Stimulated activated CD8-positive, alpha-beta memory T cell treated with anti-CD3 and anti-CD28 coated beads, Interleukin-4, amount 100 ng/mL, for 24 hours (primary cell): Measurements from ENCODE around the gene NT5DC4.
"Not testable (repeated sequence)": the region's sequence is repeated elsewhere in the genome, so short reads cannot be mapped to it uniquely, and the experiment has no call there.

Source experiments
- DNase-seq: peaks from one replicate; pipeline ENCODE4 v3.0.0-alpha.2; 2020; ENCODE audit warnings: low read depth

The NT5DC4 gene

DNA sequence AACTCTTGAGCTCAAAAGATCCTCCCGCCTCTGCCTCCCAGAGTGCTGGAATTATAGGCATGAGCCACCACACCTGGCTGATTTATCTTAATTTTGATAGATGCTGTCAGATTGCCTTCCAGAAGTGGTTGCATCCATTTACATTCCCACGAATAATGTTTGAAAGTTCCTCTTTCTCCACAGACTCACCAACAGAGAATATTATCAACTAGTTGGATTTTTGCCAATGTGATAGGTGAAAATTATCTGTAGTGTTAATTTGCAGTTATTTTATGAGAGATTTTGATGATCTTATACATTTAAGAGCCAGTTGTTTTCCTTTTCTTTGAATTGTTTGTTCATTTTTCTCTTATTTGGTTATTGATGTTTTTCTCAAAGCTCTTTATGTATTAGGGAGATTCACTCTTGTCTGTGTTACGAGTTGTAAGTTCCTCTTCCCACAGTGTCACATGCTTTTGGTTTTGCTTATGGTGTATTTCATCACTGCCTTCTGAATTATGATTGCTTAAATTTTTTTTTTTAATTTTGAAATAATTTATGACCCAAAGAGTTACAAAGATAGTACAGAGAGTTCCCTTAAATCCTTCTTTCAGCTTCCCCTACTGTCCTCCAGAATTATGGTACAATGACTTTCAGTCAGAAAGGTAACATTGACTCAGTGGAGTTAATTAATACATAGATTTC lies 20.7 kb upstream of the NT5DC4 start:
- no peak for DNase-seq

DNA sequence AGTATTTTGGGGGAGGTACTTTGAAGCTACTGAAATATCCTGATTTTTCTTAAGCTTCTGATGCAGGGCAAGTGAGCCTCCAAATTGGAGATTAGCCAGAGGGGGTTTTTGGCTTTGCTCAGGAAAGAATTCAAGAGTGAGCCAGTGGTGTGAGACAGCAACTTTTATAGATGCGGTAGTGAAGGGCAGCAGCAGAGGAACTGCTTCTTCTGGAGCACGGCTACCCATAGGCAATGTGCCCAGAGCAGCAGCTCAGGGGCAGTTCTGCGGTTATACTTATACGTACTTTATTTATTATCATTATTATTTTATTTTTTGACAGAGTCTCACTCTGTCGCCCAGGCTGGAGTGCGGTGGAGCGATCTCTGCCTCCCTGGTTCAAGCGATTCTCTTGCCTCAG lies 19.8 kb upstream of the NT5DC4 start:
- DNase-seq = no peak

DNA sequence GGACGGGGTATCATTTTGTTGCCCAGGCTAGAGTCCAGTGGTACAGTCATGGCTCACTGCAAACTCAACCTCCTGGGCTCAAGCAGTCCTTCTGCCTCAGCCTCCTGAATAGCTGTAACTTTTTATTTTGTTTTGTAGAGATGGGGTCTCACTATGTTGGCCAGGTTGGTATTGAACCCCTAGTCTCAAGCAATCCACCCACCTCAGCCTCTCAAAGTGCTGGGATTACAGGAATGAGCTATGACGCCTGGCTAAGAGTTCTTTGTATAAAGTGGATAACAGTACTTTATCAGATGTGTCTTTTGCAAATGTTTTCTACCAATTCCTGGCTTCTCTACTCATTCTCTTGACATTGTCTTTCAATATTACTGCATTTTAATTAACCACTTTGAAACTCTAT lies 17.1 kb upstream of the NT5DC4 start:
- DNase-seq = no peak

DNA sequence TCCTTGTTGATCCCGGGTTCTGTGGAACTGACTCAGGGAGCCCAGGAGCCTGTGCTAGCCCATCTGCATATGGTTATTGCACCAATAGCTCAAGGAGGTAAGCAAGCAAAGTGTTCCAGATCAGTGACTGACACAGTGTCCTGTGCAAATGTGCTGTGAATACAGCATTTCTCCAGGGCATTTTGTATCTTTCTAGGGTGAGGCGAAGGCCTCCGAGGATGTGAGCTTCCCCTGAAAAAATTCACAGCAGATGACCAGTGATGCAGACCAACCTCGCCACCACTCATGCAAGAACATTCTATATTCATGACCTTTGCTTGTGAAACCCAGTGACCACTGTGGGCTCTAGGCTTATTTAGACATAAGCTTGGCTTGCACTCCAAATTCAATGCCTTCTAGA lies 15.2 kb upstream of the NT5DC4 start:
- DNase-seq = no peak

DNA sequence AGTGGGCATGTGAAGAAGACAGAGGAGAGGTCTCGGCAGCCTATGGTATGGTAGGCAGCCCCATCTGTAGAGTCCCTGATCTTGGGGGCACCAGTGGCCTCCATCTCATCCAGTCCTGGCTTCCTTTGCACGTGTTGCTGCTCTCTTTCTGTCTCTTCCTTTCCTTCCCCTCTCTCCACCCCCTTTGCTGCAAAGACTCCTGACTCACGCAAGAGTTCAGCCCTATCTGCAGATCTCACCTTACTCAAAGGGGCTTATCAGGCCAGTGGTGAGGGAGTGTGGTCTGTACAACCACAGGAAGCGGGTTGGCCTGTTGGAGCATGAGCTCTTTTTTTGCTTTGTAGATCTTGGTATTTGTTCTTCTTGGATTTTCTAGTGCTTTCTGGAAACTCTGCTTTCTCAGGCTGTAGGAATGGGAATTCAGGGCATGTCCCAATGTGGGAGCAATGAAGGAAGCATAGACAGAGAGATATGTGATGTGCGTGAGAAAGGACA lies 14.6 kb upstream of the NT5DC4 start:
- peak; percentile 26 for DNase-seq

DNA sequence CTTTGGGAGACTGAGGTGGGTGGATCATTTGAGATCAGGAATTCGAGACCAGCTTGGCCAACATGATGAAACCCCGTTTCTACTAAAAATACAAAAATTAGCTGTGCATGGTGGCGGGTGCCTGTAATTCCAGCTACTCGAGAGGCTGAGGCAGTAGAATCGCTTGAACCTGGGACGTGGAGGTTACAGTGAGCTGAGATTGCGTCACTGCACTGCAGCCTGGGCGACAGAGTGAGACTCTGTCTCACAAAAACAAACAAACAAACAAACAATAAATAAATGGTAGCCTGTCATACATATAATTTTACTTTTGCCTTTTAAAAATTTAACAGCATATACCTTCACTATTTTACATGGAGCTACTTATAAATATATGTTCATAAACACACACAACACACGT lies 13.9 kb upstream of the NT5DC4 start:
- DNase-seq = not testable (repeated sequence)

DNA sequence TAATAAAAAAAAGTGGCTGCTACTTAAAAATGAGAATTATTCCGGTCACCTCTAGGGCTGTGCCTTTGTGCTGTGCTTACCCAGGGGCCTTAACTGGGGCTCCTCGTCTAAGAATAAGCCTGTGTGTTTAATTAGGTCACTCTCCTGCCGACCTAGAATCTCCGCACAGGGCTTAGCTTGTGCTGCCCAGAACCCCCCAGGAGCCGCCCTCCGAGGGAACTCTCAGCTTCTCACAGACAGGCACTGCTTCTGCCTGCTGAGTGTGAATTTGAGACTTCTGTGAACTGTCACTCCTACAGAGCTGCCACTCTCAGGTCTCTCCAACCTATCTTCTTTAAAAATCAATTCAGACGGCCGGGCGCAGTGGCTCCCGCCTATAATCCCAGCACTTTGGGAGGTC lies 11.9 kb upstream of the NT5DC4 start:
- DNase-seq = no peak

DNA sequence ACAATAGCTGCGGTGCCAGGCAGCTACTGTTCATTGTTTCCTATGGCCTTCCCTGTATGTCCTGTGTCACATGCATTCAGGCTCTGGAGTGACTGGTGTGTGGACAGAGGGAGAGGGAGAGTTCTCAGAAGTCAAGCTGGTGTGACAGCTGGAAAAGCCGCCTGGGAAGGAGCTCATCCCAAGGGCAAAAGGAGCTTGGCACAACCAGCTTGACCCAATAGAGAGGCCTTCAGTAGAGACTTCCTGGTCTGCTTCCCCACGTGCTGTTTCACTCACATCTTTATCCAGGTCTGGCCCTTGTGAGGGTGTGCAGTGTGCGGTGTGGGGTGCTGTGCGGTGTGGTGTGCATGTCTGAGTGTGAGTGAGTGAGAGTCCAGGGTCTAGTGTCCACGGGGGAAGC lies 11.1 kb upstream of the NT5DC4 start:
- no peak for DNase-seq

DNA sequence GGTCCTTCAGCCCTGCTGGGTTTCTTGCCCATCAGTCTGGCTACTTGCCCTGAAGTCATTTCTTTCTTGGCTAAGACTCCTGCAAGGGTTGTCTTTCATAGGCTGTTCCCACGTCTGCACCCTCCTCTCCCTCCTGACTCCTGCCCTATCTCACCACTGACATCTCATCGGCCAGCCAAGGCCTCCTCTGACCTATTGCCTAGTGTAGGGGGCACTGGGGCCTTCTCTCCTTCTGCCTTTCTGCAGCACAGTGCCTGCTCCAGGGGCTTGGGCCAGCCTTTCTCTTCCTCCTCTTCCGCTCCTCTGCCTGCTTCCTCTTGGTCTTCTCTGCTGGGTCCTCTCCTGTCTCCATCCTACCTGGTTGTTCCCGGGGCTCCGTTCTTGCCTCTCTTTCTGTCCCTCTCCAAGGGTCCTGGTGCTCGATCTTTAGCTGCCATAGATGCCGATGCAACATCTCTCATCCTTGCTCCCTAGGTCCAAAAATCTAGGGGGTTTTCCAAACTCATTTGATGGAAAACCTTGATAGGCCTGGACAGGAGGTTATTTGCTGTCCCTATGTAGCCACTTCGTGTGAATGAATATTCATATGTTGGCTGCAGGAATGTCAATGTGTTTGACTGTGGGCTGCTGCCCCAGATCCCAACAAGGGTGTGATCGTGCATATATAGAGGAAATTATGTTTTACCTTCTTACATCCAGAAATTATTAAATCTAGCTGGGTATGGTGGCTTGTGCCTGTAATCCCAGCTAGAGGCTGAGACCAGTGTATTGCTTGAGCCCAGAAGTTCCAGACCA lies 9.7 kb upstream of the NT5DC4 start:
- no peak for DNase-seq

DNA sequence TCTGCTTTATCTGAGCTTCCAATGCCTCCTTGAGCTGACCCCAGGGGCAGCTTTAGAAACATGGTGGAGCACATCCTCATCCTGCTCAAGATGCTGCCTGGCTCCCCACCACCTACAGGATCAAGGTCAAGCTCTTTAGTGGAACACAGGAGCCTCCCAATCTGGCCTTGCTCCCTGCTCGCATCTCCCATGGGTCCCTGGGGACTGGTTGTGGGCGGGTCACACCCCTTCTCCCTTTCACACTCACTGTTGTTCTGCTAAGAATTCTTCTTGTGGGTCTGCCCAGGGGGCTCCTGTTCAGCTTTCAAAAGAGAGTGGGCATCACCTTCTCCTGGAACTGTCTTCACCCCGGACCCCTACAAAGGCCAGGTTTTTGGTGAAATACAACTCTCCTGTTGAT lies 8.4 kb upstream of the NT5DC4 start:
- no peak for DNase-seq

DNA sequence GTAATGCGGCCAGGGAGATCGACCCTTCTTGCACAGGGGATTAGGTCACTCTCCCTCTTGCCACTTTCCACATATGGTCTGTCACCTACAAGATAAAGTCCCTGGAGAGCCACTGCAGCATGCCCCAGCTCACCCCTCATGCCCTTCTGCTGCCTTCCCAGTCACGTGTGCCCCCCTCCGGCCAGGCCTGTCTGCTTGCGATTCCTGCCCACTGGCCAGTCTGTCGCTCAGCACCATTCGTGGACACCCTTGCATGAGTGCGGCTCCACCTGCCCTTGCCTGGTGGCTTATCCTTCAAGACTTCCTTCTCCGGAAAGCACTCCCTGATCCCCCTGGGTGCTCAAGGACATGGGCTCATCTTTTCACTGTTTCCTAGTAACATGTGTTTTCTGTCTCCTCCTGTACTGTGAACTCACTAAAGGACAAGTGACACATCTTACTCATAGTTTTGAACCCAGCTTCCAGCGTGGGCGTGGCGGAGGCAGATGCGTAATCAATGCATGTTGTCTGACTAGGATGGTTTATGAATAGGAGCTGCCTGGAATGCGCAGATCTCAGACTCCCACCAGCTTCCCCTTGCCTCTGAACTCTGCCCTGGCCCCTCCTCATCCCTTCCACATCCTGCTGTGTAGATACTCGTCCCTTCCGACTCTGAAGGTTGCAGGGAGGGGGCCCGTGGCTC lies 7.8 kb upstream of the NT5DC4 start:
- no peak for DNase-seq

DNA sequence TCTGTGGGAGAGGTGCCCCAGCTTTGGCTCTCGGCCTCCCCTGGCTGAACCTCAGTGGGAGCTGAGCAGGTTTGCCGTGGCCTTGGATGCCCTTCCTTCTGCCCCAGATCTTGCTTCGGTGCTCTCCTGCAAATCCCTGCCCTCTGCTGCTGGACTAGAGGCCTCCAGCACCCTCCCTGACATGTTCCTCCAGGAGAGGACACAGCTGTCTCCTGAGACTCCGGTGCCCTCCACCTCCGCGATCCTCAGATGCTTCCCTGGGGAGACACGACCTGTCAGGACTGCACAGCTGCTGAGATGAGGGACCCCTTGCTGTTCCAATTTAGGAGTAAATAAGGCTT lies 7.3 kb upstream of the NT5DC4 start:
- DNase-seq = no peak

DNA sequence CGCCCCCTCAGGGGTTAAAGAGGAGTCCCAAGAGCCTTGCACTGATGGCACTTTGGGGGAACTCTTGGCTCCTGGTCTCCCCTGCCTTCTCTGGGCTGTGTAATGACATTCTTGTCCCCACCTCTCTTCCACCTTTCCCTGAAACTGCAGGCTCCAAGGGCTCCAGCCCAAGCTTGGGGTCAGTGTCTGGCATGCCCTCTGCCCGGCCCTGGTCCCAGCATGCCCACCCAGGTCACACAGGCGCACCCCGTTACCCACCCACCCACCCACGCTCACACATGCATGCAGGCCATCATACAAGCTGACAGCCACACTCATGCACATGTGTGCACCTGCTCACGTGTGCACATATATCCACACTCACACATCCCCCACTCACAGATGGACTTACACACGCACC lies 6.9 kb upstream of the NT5DC4 start:
- no peak for DNase-seq

DNA sequence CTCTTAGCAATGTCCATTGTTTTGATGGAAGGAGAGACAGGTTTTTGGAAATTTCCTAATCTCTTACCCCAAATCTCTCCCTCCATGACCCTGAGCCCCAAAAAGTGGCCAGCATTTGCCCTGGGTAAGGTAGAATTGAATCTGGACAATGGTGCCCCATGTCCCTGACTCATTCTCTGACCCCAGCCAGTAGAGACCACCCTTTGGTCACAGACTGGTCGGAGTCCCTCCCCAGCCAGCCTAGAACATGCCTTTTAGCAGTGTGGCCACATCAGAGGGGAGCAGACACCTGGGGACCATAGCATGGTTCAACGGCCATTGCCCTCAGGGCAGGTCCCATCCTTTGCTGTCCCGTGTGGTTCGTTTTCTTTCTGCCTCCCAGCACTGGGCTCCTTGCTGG lies 6.5 kb upstream of the NT5DC4 start:
- DNase-seq = no peak

DNA sequence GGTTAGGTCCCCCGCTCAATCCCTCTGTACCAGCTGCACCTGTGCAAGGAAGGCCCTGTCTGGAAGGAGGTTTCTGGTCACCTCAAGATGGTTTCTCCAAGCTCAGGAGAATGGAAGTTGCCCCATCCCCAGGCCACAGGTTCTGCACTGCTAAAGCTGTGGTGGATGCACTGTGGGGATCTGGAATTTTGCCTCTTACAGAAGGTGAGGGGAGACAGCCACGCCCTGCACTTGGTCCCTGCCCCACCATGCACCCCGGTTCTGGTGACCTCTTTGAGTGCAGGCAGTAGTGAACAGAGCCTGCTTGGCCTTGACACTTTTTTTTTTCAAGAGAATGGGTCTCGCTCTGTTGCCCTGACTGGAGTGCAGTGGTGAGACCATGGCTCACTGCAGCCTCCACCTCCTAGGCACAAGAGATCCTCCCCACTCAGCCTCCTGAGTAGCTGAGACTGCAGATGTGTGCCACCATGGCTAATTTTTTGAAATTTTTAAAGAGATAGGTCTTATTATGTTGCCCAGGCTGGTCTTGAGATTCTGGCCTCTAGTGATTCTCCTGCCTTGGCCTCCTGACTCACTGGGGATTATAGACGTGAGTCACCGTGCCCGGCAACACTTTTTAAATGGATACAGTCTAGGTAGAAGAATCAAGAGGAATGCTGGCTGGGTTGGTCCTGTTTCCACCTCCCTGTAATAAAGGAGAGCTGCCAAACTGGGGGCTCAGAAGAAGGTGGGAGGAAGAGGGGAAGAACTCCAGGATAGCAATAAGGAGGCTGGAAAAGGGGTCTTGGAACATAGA lies 5.8 kb upstream of the NT5DC4 start:
- DNase-seq = no peak

DNA sequence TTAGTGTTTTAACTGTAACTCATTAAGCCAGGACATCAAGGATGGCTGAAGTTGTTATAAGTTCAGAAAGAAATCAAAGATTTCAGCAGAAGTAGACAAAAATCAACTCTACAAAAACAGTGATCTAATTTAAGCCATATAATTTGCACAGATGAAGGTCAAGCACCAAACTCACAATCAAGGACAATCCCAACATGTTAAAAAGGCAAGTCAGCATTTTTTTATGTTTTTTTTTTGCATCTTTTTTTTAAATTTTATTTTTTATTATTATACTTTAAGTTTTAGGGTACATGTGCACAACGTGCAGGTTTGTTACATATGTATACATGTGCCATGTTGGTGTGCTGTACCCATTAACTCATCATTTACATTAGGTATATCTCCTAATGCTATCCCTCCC lies 4.7 kb upstream of the NT5DC4 start:
- not testable (repeated sequence) for DNase-seq

DNA sequence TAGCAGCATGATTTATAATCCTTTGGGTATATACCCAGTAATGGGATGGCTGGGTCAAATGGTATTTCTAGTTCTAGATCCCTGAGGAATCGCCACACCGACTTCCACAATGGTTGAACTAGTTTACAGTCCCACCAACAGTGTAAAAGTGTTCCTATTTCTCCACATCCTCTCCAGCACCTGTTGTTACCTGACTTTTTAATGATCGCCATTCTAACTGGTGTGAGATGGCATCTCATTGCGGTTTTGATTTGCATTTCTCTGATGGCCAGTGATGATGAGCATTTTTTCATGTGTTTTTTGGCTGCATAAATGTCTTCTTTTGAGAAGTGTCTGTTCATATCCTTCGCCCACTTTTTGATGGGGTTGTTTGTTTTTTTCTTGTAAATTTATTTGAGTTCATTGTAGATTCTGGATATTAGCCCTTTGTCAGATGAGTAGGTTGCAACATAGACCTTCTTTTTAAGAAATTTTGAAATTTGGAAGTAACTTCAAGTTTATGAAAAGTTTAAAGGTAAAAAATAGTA lies 3.9 kb upstream of the NT5DC4 start:
- not testable (repeated sequence) for DNase-seq

DNA sequence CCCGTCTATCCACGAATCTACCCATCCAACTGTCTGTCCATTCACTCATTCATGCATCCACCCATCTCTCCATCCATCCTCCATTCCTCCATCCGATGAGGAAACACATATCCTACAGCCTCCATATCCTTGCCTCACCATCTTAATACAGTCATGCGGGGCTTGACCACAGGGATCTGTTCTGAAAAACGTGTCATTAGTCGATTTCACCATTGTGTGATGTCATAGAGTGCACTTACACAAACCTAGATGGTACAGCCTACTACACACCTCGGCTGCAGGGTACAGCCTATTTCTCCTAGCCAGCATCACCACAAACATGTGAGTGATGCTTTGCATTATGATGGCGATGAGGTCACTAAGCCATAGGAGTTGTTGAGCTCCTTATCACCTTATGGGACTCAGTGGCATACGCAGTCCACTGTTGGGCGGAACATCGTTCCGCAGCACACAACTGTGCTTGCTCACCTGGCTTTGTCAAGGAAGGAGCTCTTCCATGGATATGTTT lies 1.9 kb upstream of the NT5DC4 start:
- no peak for DNase-seq

DNA sequence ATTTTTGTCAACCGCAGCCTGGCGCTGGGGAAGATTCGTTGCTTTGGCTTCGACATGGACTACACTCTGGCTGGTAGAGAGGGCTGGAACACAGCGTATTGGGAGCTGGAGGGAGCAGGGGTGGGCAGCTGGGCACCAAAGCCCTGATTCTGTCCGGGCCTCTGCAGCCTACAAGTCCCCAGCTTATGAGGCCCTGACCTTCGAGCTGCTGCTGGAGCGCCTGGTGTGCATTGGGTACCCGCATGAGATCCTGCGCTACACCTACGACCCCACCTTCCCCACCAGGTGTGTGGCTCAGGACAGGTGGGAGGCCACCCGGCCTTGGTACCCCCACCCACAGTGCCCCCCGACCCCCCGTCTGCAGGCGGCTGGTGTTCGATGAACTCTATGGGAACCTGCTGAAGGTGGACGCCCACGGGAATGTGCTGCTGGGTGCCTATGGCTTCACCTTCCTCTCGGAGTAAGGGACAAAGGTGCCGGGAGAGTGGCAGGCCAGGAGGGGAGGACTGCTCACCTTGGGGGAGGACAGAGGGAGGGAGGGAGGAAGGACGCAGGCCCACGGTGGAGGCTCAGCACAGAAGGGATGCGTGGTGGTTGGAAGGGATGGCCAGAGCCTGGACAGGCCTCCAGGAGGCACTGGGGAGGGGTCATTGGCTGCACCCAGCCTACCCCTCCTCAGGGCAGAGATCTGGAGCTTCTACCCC lies 1.2 kb downstream of the NT5DC4 start:
- DNase-seq = no peak

DNA sequence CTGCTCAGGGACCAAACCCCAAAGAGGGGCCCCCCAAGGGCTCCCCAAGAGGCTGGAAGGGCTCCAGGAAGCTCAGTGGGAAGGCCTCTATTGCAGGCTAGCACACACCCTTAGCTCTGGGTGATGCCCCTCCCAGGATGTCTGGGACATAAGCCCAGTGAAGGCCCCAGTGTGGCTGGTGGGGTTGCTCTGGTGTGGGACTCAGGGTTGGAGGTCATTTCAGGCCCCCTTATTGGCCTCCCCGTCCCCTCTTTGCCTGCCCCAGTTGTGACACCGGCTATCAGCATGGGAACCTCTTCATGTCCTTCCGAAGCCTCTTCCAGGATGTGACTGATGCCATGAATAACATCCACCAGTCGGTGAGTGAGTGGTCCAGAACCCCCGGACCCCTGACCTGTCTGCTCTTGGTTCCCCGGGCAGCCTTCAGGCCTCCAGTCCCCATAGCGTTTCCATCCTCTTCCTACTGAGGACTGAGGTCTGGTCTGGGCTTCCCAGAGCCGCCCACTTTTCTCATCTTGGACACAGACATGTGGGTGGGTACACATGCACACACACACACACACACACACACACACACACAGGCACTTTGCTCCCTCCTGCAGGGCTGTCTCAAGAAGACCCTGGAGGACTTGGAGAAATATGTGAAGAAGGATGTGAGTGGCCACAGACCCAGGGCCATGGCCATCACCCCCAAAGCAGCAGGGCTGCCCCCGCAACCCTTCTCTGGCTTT lies 2.2 kb downstream of the NT5DC4 start:
- DNase-seq = no peak

DNA sequence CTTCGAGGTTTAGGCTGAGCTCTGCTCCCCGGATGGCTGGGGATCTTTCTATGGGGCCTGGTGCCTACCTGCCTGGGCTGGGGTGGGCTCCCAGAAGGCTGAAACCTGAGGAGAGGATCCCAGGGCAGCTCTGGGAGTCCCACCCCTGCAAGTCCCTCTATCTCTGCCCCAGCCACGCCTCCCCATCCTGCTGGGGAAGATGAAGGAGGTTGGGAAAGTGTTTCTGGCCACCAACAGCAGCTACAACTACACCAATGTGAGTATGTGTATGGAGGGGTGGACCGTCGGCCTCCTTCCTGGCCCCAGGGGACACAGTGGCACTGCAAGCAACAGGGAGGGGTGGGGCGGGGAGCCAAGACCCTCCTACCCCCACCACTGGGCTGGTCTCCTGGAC lies 2.7 kb downstream of the NT5DC4 start:
- no peak for DNase-seq
